H9 (cell line): Measurements from ENCODE around the gene LAMB1. TPM values are rescaled to one million over a fixed set of nuclear protein-coding genes. Genes with fewer than 3 reads are reported as not detected.

Experiments used
- DNase-seq: peaks from one replicate; pipeline ENCODE4 v3.0.0-alpha.2; 2017
- H2AFZ ChIP-seq: one replicate; pipeline ENCODE4 v1.6.1; 2013; ENCODE audit warnings: mild to moderate bottlenecking, low read length, control low read depth, moderate library complexity
- H2AK5ac ChIP-seq: 2 replicates; pipeline ENCODE4 v1.6.1; 2013; ENCODE audit warnings: low read length, control low read depth, mixed read lengths; ENCODE audit not compliant: insufficient read length
- H2BK120ac ChIP-seq: one replicate; pipeline ENCODE4 v1.6.1; 2013; ENCODE audit warnings: low read depth, mild to moderate bottlenecking, low read length, control low read depth, inconsistent platforms; ENCODE audit not compliant: poor library complexity, severe bottlenecking
- H2BK12ac ChIP-seq: 2 replicates; pipeline ENCODE4 v1.6.1; 2013; ENCODE audit warnings: low read length, control low read depth, mixed read lengths, low read depth; ENCODE audit not compliant: insufficient read length
- H2BK15ac ChIP-seq: 2 replicates; pipeline ENCODE4 v1.6.1; 2013; ENCODE audit warnings: low read depth, low read length, control low read depth
- H2BK20ac ChIP-seq: one replicate; pipeline ENCODE4 v1.6.1; 2013; ENCODE audit warnings: low read depth, mild to moderate bottlenecking, low read length, control low read depth, inconsistent platforms; ENCODE audit not compliant: poor library complexity, severe bottlenecking
- H2BK5ac ChIP-seq: 2 replicates; pipeline ENCODE4 v1.6.1; 2013; ENCODE audit warnings: low read length, control low read depth, mixed read lengths; ENCODE audit not compliant: insufficient read length
- H3K14ac ChIP-seq: 2 replicates; pipeline ENCODE4 v1.6.1; 2013; ENCODE audit warnings: low read length, control low read depth; ENCODE audit not compliant: insufficient read depth
- H3K18ac ChIP-seq: 2 replicates; pipeline ENCODE4 v1.6.1; 2013; ENCODE audit warnings: low read depth, mild to moderate bottlenecking, mixed read lengths, low read length, control low read depth; ENCODE audit not compliant: insufficient read length
- H3K23ac ChIP-seq: 2 replicates; pipeline ENCODE4 v1.6.1; 2013; ENCODE audit warnings: low read length, control low read depth, mixed read lengths, low read depth; ENCODE audit not compliant: insufficient read length
- H3K23me2 ChIP-seq: 2 replicates; pipeline ENCODE4 v1.6.1; 2013; ENCODE audit warnings: low read depth, mild to moderate bottlenecking, mixed read lengths, low read length, control low read depth; ENCODE audit not compliant: insufficient read length, poor library complexity, severe bottlenecking
- H3K27ac ChIP-seq: 2 replicates; pipeline ENCODE4 v1.5.1; 2013; ENCODE audit warnings: low read length, control low read depth, mixed read lengths, low read depth; ENCODE audit not compliant: insufficient read length
- H3K27me3 ChIP-seq: 2 replicates; pipeline ENCODE4 v1.6.1; 2013; ENCODE audit warnings: low read length, control low read depth, inconsistent platforms; ENCODE audit not compliant: insufficient read depth
- H3K4ac ChIP-seq: 2 replicates; pipeline ENCODE4 v1.6.1; 2013; ENCODE audit warnings: low read depth, mild to moderate bottlenecking, control low read depth, inconsistent platforms, low read length, moderate library complexity
- H3K4me1 ChIP-seq: 2 replicates; pipeline ENCODE4 v1.6.1; 2013; ENCODE audit warnings: low read length, control low read depth, inconsistent platforms; ENCODE audit not compliant: insufficient read depth
- H3K4me2 ChIP-seq: 2 replicates; pipeline ENCODE4 v1.6.1; 2013; ENCODE audit warnings: low read length, control low read depth, mixed read lengths; ENCODE audit not compliant: insufficient read length, insufficient read depth
- H3K56ac ChIP-seq: 2 replicates; pipeline ENCODE4 v1.6.1; 2013; ENCODE audit warnings: low read depth, mild to moderate bottlenecking, mixed read lengths, low read length, control low read depth; ENCODE audit not compliant: insufficient read length
- H3K79me1 ChIP-seq: 2 replicates; pipeline ENCODE4 v1.6.1; 2013; ENCODE audit warnings: low read depth, mild to moderate bottlenecking, moderate library complexity, low read length, control low read depth, inconsistent platforms; ENCODE audit not compliant: insufficient read depth, poor library complexity, severe bottlenecking
- H3K79me2 ChIP-seq: 2 replicates; pipeline ENCODE4 v1.6.1; 2013; ENCODE audit warnings: low read length, control low read depth, inconsistent platforms; ENCODE audit not compliant: insufficient read depth
- H3K9ac ChIP-seq: 2 replicates; pipeline ENCODE4 v1.6.1; 2013; ENCODE audit warnings: low read length, control low read depth, mixed read lengths; ENCODE audit not compliant: insufficient read length; ENCODE audit errors: extremely low read depth
- H3K9me3 ChIP-seq: one replicate; pipeline ENCODE4 v1.6.1; 2013; ENCODE audit warnings: low read depth, low read length, inconsistent platforms; ENCODE audit not compliant: control insufficient read depth
- H3T11ph ChIP-seq: one replicate; pipeline ENCODE4 v1.6.1; 2013; ENCODE audit warnings: mild to moderate bottlenecking, low read length, control low read depth, inconsistent platforms
- H4K20me1 ChIP-seq: one replicate; pipeline ENCODE4 v1.6.1; 2013; ENCODE audit not compliant: control insufficient read depth, insufficient read length, insufficient read depth
- H4K5ac ChIP-seq: 2 replicates; pipeline ENCODE4 v1.6.1; 2013; ENCODE audit warnings: low read depth, mild to moderate bottlenecking, mixed read lengths, low read length, control low read depth; ENCODE audit not compliant: insufficient read length
- H4K8ac ChIP-seq: replicated peaks from 2 replicates; pipeline ENCODE4 v1.6.1; 2013; ENCODE audit warnings: low read length, control low read depth, mixed read lengths, low read depth; ENCODE audit not compliant: insufficient read length
- H4K91ac ChIP-seq: 2 replicates; pipeline ENCODE4 v1.6.1; 2013; ENCODE audit warnings: low read depth, mild to moderate bottlenecking, moderate library complexity, mixed read lengths, low read length, control low read depth; ENCODE audit not compliant: insufficient read length
- H3K27ac Mint-ChIP-seq, 3 experiments: 2 replicates in 2 of 3; 3 replicates in 1 of 3; pipeline ENCODE4 v1.8.0; 2020 to 2021; ENCODE audit warnings: mixed read lengths in 3 of 3, mild to moderate bottlenecking in 1 of 3, moderate library complexity in 1 of 3
- H3K27me3 Mint-ChIP-seq: 2 replicates; pipeline ENCODE4 v1.8.0; 2021; ENCODE audit warnings: low read depth, mild to moderate bottlenecking, moderate library complexity, mixed read lengths
- H3K36me3 Mint-ChIP-seq, 3 experiments: 2 replicates in 2 of 3; 3 replicates in 1 of 3; pipeline ENCODE4 v1.8.0; 2020 to 2021; ENCODE audit warnings: low read depth in 3 of 3, mixed read lengths in 3 of 3; ENCODE audit not compliant: insufficient read depth in 1 of 3
- H3K4me1 Mint-ChIP-seq, 2 experiments: 2 replicates each; pipeline ENCODE4 v1.8.0; 2020; ENCODE audit warnings: mixed read lengths in 2 of 2
- H3K4me3 Mint-ChIP-seq, 2 experiments: 2 replicates in 1 of 2; 3 replicates in 1 of 2; pipeline ENCODE4 v1.8.0; 2020 to 2021; ENCODE audit warnings: mild to moderate bottlenecking in 2 of 2, mixed read lengths in 2 of 2, moderate library complexity in 1 of 2
- H3K9me3 Mint-ChIP-seq, 2 experiments: 2 replicates in 1 of 2; 3 replicates in 1 of 2; pipeline ENCODE4 v1.8.0; 2020; ENCODE audit warnings: mild to moderate bottlenecking in 2 of 2, mixed read lengths in 2 of 2, moderate library complexity in 1 of 2
- WGBS: extraction: QIAGEN DNeasy Blood & Tissue Kit; methylation state at CpG from one replicate; pipeline ENCODE4 v1.1.7; 2013; ENCODE audit warnings: missing lambda C conversion rate, low lambda C conversion rate, mixed read lengths; ENCODE audit not compliant: insufficient read length; ENCODE audit errors: extremely low coverage; 5-methylcytosine and 5-hydroxymethylcytosine counted together
- total RNA-seq: library from RNA; stranded (reverse); gene quantifications from 2 replicates; pipeline ENCODE4 v1.2.1, GENCODE V29; 2021
- TF ChIP-seq, protein P1 (sequence below): fragments of 200-600 bp; sonication (generic); conservative IDR thresholded peaks from 3 replicates; pipeline ENCODE4 v1.8.0; 2021; ENCODE audit warnings: antibody characterized with exemption, mild to moderate bottlenecking

LAMB1 gene
- total RNA-seq, 1 experiment from 2014 or later = 75.8 TPM

DNA sequence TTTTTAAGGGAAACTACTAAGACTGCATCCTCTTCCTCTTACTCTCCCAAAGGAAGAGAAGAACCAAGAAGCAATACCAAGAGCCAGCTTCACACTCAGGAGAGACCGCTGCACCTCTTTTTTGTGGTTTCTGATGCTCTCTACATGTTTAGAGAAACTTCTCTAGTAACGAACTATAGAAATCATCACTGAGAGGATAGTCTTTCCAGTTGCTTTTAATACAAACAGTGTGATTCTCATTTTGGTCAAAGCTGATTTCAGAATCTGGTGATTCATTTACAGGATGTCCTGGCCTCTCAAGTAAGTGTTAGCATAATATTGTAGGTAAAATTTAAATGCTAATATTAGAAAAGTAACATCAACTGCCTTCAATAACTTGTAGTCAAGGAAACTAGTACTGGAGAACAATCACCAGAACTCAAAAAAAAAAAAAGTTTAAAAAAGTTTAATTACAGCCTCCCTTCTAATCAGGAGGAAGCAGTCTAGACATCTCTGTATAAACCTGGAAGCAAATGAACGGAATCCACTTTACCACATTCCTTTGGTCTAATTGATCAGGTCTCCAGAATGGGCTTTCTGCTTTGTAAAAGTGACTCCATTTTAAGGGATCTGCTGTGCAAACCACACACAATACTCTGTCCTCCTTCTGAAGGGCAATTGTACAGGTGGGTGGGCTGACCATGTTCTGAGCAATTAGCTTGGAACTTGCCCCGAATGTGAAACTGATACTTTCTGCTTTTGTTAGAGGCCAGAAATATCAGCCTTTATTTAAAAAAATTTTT is 3.0 kb downstream of the LAMB1 start:
- Histone ChIP-seq H4K91ac (no peak overlapping the region), H3K23ac (no peak overlapping the region), H4K8ac (no peak overlapping the region), H2BK120ac (no peak overlapping the region), H2AK5ac (no peak overlapping the region), H3K4me2 (no peak overlapping the region), H4K20me1 (no peaks in the 10 kb centered on the region), H3K79me2 (no peaks in the 10 kb centered on the region), H3K79me1 (no peaks in the 10 kb centered on the region), H2AFZ (no peak overlapping the region), H3K56ac (no peak overlapping the region), H2BK12ac (no peak overlapping the region), H2BK15ac (no peak overlapping the region), H3K4me1 (peaks cover 2% of the 10 kb centered on the region; the same call in 1 of the 2 replicates), H3T11ph (no peak overlapping the region), H3K23me2 (peaks cover 16% of the 10 kb centered on the region), H2BK20ac (no peak overlapping the region), H3K14ac (no peak overlapping the region), H4K5ac (no peak overlapping the region), H2BK5ac (no peak overlapping the region), H3K4ac (no peak overlapping the region), H3K9ac (no peak overlapping the region), H3K18ac (no peak overlapping the region), H3K27ac (no peak overlapping the region), H3K27me3 (peaks cover 34% of the 10 kb centered on the region), H3K9me3 (no peaks in the 10 kb centered on the region)
- Mint-ChIP-seq H3K36me3 (peaks cover 4 to 35% (median 14%) of the 10 kb centered on the region in 3 experiments), H3K27me3 (peaks cover 38% of the 10 kb centered on the region), H3K9me3 (no peaks in the 10 kb centered on the region; a peak in 2 of 5 replicates), H3K27ac (no peak overlapping the region), H3K4me3 (no peak overlapping the region), H3K4me1 (peaks cover 32 to 36% of the 10 kb centered on the region in 2 experiments)
- WGBS = no CpG with 5 or more reads among the region's 4 CpGs
- DNase-seq = no peak
- TF ChIP-seq, protein P1, sequence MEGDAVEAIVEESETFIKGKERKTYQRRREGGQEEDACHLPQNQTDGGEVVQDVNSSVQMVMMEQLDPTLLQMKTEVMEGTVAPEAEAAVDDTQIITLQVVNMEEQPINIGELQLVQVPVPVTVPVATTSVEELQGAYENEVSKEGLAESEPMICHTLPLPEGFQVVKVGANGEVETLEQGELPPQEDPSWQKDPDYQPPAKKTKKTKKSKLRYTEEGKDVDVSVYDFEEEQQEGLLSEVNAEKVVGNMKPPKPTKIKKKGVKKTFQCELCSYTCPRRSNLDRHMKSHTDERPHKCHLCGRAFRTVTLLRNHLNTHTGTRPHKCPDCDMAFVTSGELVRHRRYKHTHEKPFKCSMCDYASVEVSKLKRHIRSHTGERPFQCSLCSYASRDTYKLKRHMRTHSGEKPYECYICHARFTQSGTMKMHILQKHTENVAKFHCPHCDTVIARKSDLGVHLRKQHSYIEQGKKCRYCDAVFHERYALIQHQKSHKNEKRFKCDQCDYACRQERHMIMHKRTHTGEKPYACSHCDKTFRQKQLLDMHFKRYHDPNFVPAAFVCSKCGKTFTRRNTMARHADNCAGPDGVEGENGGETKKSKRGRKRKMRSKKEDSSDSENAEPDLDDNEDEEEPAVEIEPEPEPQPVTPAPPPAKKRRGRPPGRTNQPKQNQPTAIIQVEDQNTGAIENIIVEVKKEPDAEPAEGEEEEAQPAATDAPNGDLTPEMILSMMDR = no peak
